Activated CD8-positive, alpha-beta T cell treated with anti-CD3 and anti-CD28 coated beads for 36 hours (primary cell): ENCODE results near the gene PRKN. TPM values are rescaled to one million over a fixed set of nuclear protein-coding genes. Genes with fewer than 3 reads are reported as not detected.

ENCODE experiments used
- ATAC-seq: fragments of 200-7000 bp; cut with Tn5 transposase; one replicate; pipeline ENCODE4 v1.10.0; 2021; ENCODE audit warnings: mild to moderate bottlenecking, moderate library complexity
- CTCF ChIA-PET: fragments of 350-600 bp; sonication (Branson Sonifier 250); formaldehyde crosslinking; loops from one replicate; lab custom pipeline; 2021; ENCODE audit warnings: antibody characterized with exemption; lab: Charles Lee
- POLR2A ChIA-PET: fragments of 350-600 bp; sonication (Branson Sonifier 250); formaldehyde crosslinking; loops from one replicate; lab custom pipeline; 2021; ENCODE audit warnings: antibody characterized with exemption; lab: Charles Lee
- DNase-seq: peaks from one replicate; pipeline ENCODE4 v3.0.0-alpha.2; 2020
- H3K27ac Mint-ChIP-seq: one replicate; pipeline ENCODE4 v1.8.0; 2021; ENCODE audit warnings: mild to moderate bottlenecking, mixed read lengths
- H3K27me3 Mint-ChIP-seq: one replicate; pipeline ENCODE4 v1.8.0; 2021; ENCODE audit warnings: mixed read lengths
- H3K36me3 Mint-ChIP-seq: one replicate; pipeline ENCODE4 v1.8.0; 2021; ENCODE audit warnings: low read depth, mixed read lengths
- H3K4me1 Mint-ChIP-seq: one replicate; pipeline ENCODE4 v1.8.0; 2021; ENCODE audit warnings: low read depth, mixed read lengths
- H3K4me3 Mint-ChIP-seq: one replicate; pipeline ENCODE4 v1.8.0; 2021; ENCODE audit warnings: mild to moderate bottlenecking, moderate library complexity, mixed read lengths
- H3K9me3 Mint-ChIP-seq: one replicate; pipeline ENCODE4 v1.8.0; 2021; ENCODE audit warnings: mixed read lengths
- CTCF ChIP-seq: fragments of 200-600 bp; IDR thresholded peaks from one replicate; pipeline ENCODE4 v1.8.0; 2022; ENCODE audit warnings: antibody characterized with exemption, mild to moderate bottlenecking
- intact Hi-C: fragments of 100-400 bp; cut with micrococcal nuclease; formaldehyde crosslinking; loops from one replicate; pipeline ENCODE4 v1.10.0; 2022
- total RNA-seq, 2 experiments: library from RNA; stranded (reverse); gene quantifications; one replicate each; pipeline ENCODE4 v1.2.3, GENCODE V29; 2021

The PRKN gene
- total RNA-seq, 2 experiments from 2014 or later: 1.2 to 1.4 TPM

- intact Hi-C loops: no loop called here
- DNase-seq (no peak), ATAC-seq (no peak)
- Mint-ChIP-seq H3K27ac (no peak overlapping the region), H3K4me1 (no peaks in the 10 kb centered on the region), H3K36me3 (no peaks in the 10 kb centered on the region), H3K4me3 (no peak overlapping the region), H3K27me3 (no peaks in the 10 kb centered on the region), H3K9me3 (no peaks in the 10 kb centered on the region)
- TF ChIP-seq CTCF: no peak
- CTCF ChIA-PET: no interaction called here
- POLR2A ChIA-PET: no interaction called here
Observed at GRCh38 chr6:161596807-161597520, 1130.6 kb downstream of the PRKN start.

- POLR2A ChIA-PET: no interaction called here
- no peak for ATAC-seq
- H3K27ac Mint-ChIP-seq: no peak overlapping the region
- H3K36me3 Mint-ChIP-seq: no peaks in the 10 kb centered on the region
- no peaks in the 10 kb centered on the region for H3K9me3 Mint-ChIP-seq
- no peak overlapping the region for H3K4me3 Mint-ChIP-seq
- intact Hi-C loops: no loop called here
- no peak for TF ChIP-seq CTCF
- no peaks in the 10 kb centered on the region for H3K4me1 Mint-ChIP-seq
- no peak for DNase-seq
- no peaks in the 10 kb centered on the region for H3K27me3 Mint-ChIP-seq
- CTCF ChIA-PET: no interaction called here
Observed at GRCh38 chr6:161594412-161594811, 1133.2 kb downstream of the PRKN start.

- DNase-seq: no peak
- Mint-ChIP-seq H3K27me3 (no peaks in the 10 kb centered on the region), H3K9me3 (no peaks in the 10 kb centered on the region), H3K27ac (no peak overlapping the region), H3K36me3 (no peaks in the 10 kb centered on the region), H3K4me1 (no peaks in the 10 kb centered on the region), H3K4me3 (no peak overlapping the region)
- ChIA-PET CTCF (no interaction called here), POLR2A (no interaction called here)
- no peak for TF ChIP-seq CTCF
- ATAC-seq: no peak
- intact Hi-C loops: no loop called here
Observed at GRCh38 chr6:161590961-161591627, 1136.5 kb downstream of the PRKN start.

- H3K4me3 Mint-ChIP-seq: no peak overlapping the region
- H3K27me3 Mint-ChIP-seq: no peaks in the 10 kb centered on the region
- no peaks in the 10 kb centered on the region for H3K4me1 Mint-ChIP-seq
- no peak for TF ChIP-seq CTCF
- intact Hi-C loops: no loop called here
- DNase-seq: no peak
- H3K36me3 Mint-ChIP-seq: no peaks in the 10 kb centered on the region
- ChIA-PET CTCF (no interaction called here), POLR2A (no interaction called here)
- no peak overlapping the region for H3K27ac Mint-ChIP-seq
- ATAC-seq: no peak
- no peaks in the 10 kb centered on the region for H3K9me3 Mint-ChIP-seq
Observed at GRCh38 chr6:161586887-161587286, 1140.7 kb downstream of the PRKN start.

- ChIA-PET POLR2A (no interaction called here), CTCF (no interaction called here)
- Mint-ChIP-seq H3K4me1 (no peaks in the 10 kb centered on the region), H3K27ac (no peak overlapping the region), H3K36me3 (no peaks in the 10 kb centered on the region), H3K27me3 (no peaks in the 10 kb centered on the region), H3K9me3 (no peaks in the 10 kb centered on the region), H3K4me3 (no peak overlapping the region)
- intact Hi-C loops: no loop called here
- TF ChIP-seq CTCF: no peak
- ATAC-seq (no peak), DNase-seq (no peak)
Observed at GRCh38 chr6:161584621-161585340, 1142.8 kb downstream of the PRKN start.
